Stimulated activated CD4-positive, alpha-beta T cell treated with anti-CD3 and anti-CD28 coated beads, TNF-alpha, amount 100 ng/mL, for 24 hours (primary cell): ENCODE measurements around the gene TSHR.
"Not testable (repeated sequence)": the region's sequence is repeated elsewhere in the genome, so short reads cannot be mapped to it uniquely, and the experiment has no call there.

Experiments
- DNase-seq, 3 experiments: peaks; one replicate each; pipeline ENCODE4 v3.0.0-alpha.2; 2020; ENCODE audit warnings: low read depth in 3 of 3

TSHR gene

GRCh38 chr14:80996049-80996901, 40.9 kb downstream of the TSHR start:
- peak in 1 of 3 experiments; percentile 13 for DNase-seq

- DNase-seq: no peak
These were observed 46.0 kb downstream of the TSHR start for GRCh38 chr14:81001447-81001846.

GRCh38 chr14:81004575-81004974, 49.2 kb downstream of the TSHR start:
- no peak for DNase-seq

GRCh38 chr14:81005540-81006228, 50.3 kb downstream of the TSHR start:
- DNase-seq: no peak

- no peak for DNase-seq
These were observed 50.8 kb downstream of the TSHR start for GRCh38 chr14:81006266-81006665.

- no peak for DNase-seq
These were observed 51.7 kb downstream of the TSHR start for GRCh38 chr14:81007131-81007530.

- DNase-seq: no peak
These were observed 53.9 kb downstream of the TSHR start for GRCh38 chr14:81009346-81009745.

GRCh38 chr14:81018251-81018650, 62.8 kb downstream of the TSHR start:
- no peak for DNase-seq

- DNase-seq: no peak
These were observed 63.3 kb downstream of the TSHR start for GRCh38 chr14:81018684-81019083.

GRCh38 chr14:81019113-81019512, 63.7 kb downstream of the TSHR start:
- DNase-seq: not testable (repeated sequence)

- DNase-seq: no peak
These were observed 67.8 kb downstream of the TSHR start for GRCh38 chr14:81023095-81023710.

GRCh38 chr14:81028461-81028860, 73.0 kb downstream of the TSHR start:
- DNase-seq: no peak

- no peak for DNase-seq
These were observed 76.1 kb downstream of the TSHR start for GRCh38 chr14:81031488-81031887.

- DNase-seq: no peak
These were observed 78.3 kb downstream of the TSHR start for GRCh38 chr14:81033698-81034240.

GRCh38 chr14:81042438-81042837, 87.0 kb downstream of the TSHR start:
- no peak for DNase-seq

GRCh38 chr14:81051547-81051946, 96.1 kb downstream of the TSHR start:
- no peak for DNase-seq

- not testable (repeated sequence) for DNase-seq
These were observed 98.6 kb downstream of the TSHR start for GRCh38 chr14:81054057-81054456.

- DNase-seq: no peak
These were observed 100.5 kb downstream of the TSHR start for GRCh38 chr14:81055971-81056370.

- DNase-seq: no peak
These were observed 107.0 kb downstream of the TSHR start for GRCh38 chr14:81062380-81062779.

- no peak for DNase-seq
These were observed 107.4 kb downstream of the TSHR start for GRCh38 chr14:81062816-81063215.

GRCh38 chr14:81066672-81067071, 111.3 kb downstream of the TSHR start:
- no peak for DNase-seq

- DNase-seq: no peak
These were observed 111.7 kb downstream of the TSHR start for GRCh38 chr14:81067156-81067555.
